Gastrocnemius medialis (tissue), 4 donors: ENCODE measurements around the gene ZP1.

Source experiments
- CTCF ChIP-seq, 5 experiments: fragments of 450-650 bp in 3 of 5; fragments of 200-600 bp in 2 of 5; sonication (generic) in 2 of 5; IDR thresholded peaks in 4 of 5; conservative IDR thresholded peaks in 1 of 5; 1 replicate in 4 of 5; 2 replicates in 1 of 5; pipeline ENCODE4 v1.5.1; 2016 to 2019; ENCODE audit warnings: antibody characterized with exemption in 5 of 5, mild to moderate bottlenecking in 3 of 5, moderate library complexity in 3 of 5
- POLR2A ChIP-seq, 2 donors: fragments of 450-650 bp; IDR thresholded peaks; one replicate each; pipeline ENCODE4 v1.6.1; 2017; ENCODE audit warnings: antibody characterized with exemption in 2 of 2, mild to moderate bottlenecking in 2 of 2, moderate library complexity in 2 of 2

DNA sequence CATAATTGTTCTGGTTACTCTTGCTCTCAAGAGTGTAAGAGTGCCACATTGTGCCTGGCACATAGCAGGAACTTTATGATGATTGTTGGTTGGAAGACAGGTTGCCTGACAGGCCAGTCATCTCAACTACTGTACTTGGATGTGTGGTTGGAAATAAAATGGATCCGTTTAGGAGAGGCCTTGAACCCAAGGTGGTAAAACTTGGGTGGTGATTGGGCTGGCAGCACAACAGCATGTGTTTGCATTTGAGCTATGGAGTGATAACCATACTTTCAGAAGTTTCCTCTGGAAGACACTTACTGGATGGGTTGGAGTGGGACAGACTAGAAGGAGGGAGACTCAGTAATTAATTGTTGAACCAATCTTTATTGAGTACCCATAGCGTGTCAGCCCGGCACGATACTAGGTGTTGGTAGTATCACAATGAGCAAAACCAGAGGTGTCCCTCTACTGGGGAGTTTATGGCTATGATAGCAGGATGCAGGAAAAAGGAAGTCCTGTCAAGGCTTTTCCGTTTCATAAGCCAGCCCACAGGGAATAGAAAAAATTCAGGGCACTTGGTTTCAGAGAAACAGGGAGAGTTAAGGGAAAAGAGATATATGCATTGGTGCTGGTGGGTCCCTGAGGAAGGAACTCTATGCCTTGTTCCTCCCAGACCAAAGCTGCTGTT, 43.5 kb downstream of the ZP1 start:
- TF ChIP-seq CTCF (IDR thresholded peaks at IDR 0.05 in 4 of 5, conservative IDR thresholded peaks at IDR 0.05 in 1 of 5) (peak in 1 of 5 experiments; percentile 15), POLR2A (IDR thresholded peaks at IDR 0.05) (no peak)
